SK-N-SH (cell line): Measurements from ENCODE around the gene DNAJB9. TPM values are rescaled to one million over a fixed set of nuclear protein-coding genes. Genes with fewer than 3 reads are reported as not detected.

ENCODE experiments used
- CTCF ChIA-PET: fragments of 300-600, 350-600 bp; formaldehyde crosslinking; extraction: SDS; loops from one replicate; lab custom pipeline; 2021; lab: Yijun Ruan, JAX
- POLR2A ChIA-PET: fragments of 350-600 bp; sonication (Branson Sonifier 250); formaldehyde crosslinking; extraction: SDS; loops from one replicate; lab custom pipeline; 2020; ENCODE audit warnings: antibody characterized with exemption, inconsistent platforms; lab: Yijun Ruan, JAX
- DNase-seq: peaks from one replicate; pipeline ENCODE4 v3.0.0; 2012
- H2AFZ ChIP-seq: fragments of 200-600 bp; sonication (generic); 2 replicates; pipeline ENCODE4 v1.8.1; 2016; ENCODE audit warnings: antibody characterized with exemption, mild to moderate bottlenecking, low read depth
- H3F3A ChIP-seq: fragments of 200-600 bp; sonication (generic); replicated peaks from 2 replicates; pipeline ENCODE3; 2016; ENCODE audit warnings: antibody characterized with exemption, mild to moderate bottlenecking; ENCODE audit not compliant: insufficient read depth
- H3K27ac ChIP-seq, 2 experiments: fragments of 200-500 bp in 1 of 2; fragments of 200-600 bp in 1 of 2; sonication (Bioruptor generic) in 1 of 2; sonication (generic), shearing (Covaris generic) in 1 of 2; 2 replicates each; pipeline versions ENCODE4 v1.5.1 to v1.6.1; 2014 to 2016; ENCODE audit warnings: low read depth in 2 of 2, inconsistent platforms in 1 of 2, low read length in 1 of 2, mild to moderate bottlenecking in 1 of 2, mixed read lengths in 1 of 2
- H3K27me3 ChIP-seq: fragments of 200-600 bp; sonication (generic), shearing (Covaris generic); 2 replicates; pipeline ENCODE4 v1.6.1; 2016; ENCODE audit warnings: mixed run types; ENCODE audit not compliant: insufficient read depth
- H3K36me3 ChIP-seq, 2 experiments: fragments of 200-500 bp in 1 of 2; fragments of 200-600 bp in 1 of 2; sonication (Bioruptor generic) in 1 of 2; sonication (generic) in 1 of 2; replicated peaks in 1 of 2; 2 replicates each; pipeline versions ENCODE3 to v1.5.1; 2014 to 2016; ENCODE audit warnings: low read length in 1 of 2, mild to moderate bottlenecking in 1 of 2; ENCODE audit not compliant: insufficient read depth in 2 of 2, control insufficient read depth in 1 of 2
- H3K4me1 ChIP-seq, 2 experiments: fragments of 200-500 bp in 1 of 2; fragments of 200-600 bp in 1 of 2; sonication (Bioruptor generic) in 1 of 2; sonication (generic), shearing (Covaris generic) in 1 of 2; 2 replicates each; pipeline versions ENCODE4 v1.5.1 to v1.6.1; 2014 to 2016; ENCODE audit warnings: low read depth in 1 of 2, low read length in 1 of 2, mixed run types in 1 of 2; ENCODE audit not compliant: insufficient read depth in 2 of 2, control insufficient read depth in 1 of 2
- H3K4me2 ChIP-seq: fragments of 200-600 bp; sonication (generic), shearing (Covaris generic); 2 replicates; pipeline ENCODE4 v1.6.1; 2017; ENCODE audit warnings: mixed run types
- H3K4me3 ChIP-seq, 2 experiments: fragments of 200-500 bp in 1 of 2; fragments of 200-600 bp in 1 of 2; sonication (Bioruptor generic) in 1 of 2; sonication (generic), shearing (Covaris generic) in 1 of 2; 2 replicates each; pipeline versions ENCODE4 v1.5.1 to v1.8.1; 2014 to 2016; ENCODE audit warnings: low read depth in 2 of 2, inconsistent platforms in 1 of 2, low read length in 1 of 2, mild to moderate bottlenecking in 1 of 2, mixed read lengths in 1 of 2, moderate library complexity in 1 of 2
- H3K79me2 ChIP-seq: fragments of 200-600 bp; sonication (generic); 2 replicates; pipeline ENCODE4 v1.8.1; 2017; ENCODE audit warnings: mild to moderate bottlenecking; ENCODE audit not compliant: insufficient read depth
- H3K9ac ChIP-seq: fragments of 200-600 bp; sonication (generic); 2 replicates; pipeline ENCODE4 v1.6.1; 2017; ENCODE audit warnings: mixed run types
- H3K9me2 ChIP-seq: fragments of 200-600 bp; sonication (generic); 2 replicates; pipeline ENCODE4 v1.6.1; 2017; ENCODE audit warnings: mixed run types
- H3K9me3 ChIP-seq: fragments of 200-600 bp; sonication (generic); 2 replicates; pipeline ENCODE4 v1.6.1; 2017; ENCODE audit warnings: mixed run types, mild to moderate bottlenecking, moderate library complexity
- H4K20me1 ChIP-seq: fragments of 200-600 bp; sonication (generic); 2 replicates; pipeline ENCODE4 v1.6.1; 2017; ENCODE audit warnings: mild to moderate bottlenecking, mixed run types; ENCODE audit not compliant: insufficient read depth
- CHD2 ChIP-seq: fragments of 150-350 bp; IDR thresholded peaks from 2 replicates; pipeline ENCODE4 v1.6.1; 2018; ENCODE audit warnings: low read length; ENCODE audit not compliant: partially characterized antibody
- EZH2phosphoT487 ChIP-seq: fragments of 200-600 bp; sonication (generic); IDR thresholded peaks from 2 replicates; pipeline ENCODE4 v1.6.1; 2017; ENCODE audit warnings: low read depth, mixed run types, mild to moderate bottlenecking, antibody characterized with exemption, moderate library complexity, borderline replicate concordance
- MXI1 ChIP-seq: IDR thresholded peaks from 2 replicates; pipeline ENCODE4 v1.6.1; 2012; ENCODE audit warnings: mild to moderate bottlenecking, low read depth, low read length, improper control_type of control experiment
- NFIC ChIP-seq: IDR thresholded peaks from 2 replicates; pipeline ENCODE4 v1.4.0; 2012; ENCODE audit warnings: borderline replicate concordance
- WGBS: methylation state at CpG from one replicate; pipeline ENCODE4 v1.1.6; 2017; ENCODE audit warnings: low lambda C conversion rate; 5-methylcytosine and 5-hydroxymethylcytosine counted together
- polyA plus RNA-seq, 3 experiments: library from polyadenylated mRNA; depleted of rRNA; stranded (reverse); fragments of >200 nt; gene quantifications; 2 replicates each; pipeline ENCODE4 v1.2.3, GENCODE V29; 2012
- TF ChIP-seq, protein P1 (sequence below): IDR thresholded peaks from 2 replicates; pipeline ENCODE4 v1.4.0; 2012; ENCODE audit warnings: low read depth, borderline replicate concordance
- TF ChIP-seq, protein P2 (sequence below): fragments of 150-350 bp; IDR thresholded peaks from 2 replicates; pipeline ENCODE4 v1.6.1; 2017; ENCODE audit warnings: antibody characterized with exemption, low read length, low read depth, borderline replicate concordance
- TF ChIP-seq, protein P3 (sequence below): IDR thresholded peaks from 2 replicates; pipeline ENCODE4 v1.6.1; 2012; ENCODE audit warnings: mild to moderate bottlenecking, low read depth, low read length, moderate library complexity

The DNAJB9 gene
- polyA plus RNA-seq, 1 of the 3 experiments (the other 2 are of a cell fraction), result 6.6 TPM

DNA sequence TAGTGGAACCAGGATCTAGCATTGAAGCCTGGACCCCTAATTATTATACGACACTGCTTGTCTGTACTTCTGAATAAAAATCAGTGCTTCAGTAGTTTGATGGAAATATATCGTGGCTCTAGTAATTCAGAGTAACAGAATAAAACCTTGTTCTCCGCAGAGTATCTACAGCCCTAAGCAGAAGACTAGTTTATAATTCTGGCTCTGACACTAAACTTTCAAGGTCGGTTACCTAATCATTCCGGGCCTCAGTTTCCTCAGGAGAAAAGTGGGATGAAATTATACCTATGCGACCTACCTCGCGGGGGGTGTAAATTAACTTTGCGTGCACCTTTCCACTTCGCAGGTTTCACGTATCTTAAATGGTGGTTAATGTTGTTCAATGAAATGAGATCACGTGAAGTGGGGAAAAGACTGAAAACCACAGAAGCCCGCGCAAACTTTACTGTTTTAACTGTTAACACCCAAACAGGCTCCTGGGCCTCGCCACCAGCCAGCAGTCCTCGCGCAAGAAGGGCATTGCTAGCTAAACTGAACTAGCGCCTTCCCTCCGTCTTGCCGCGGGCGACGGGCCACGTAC is 783 bp upstream of the DNAJB9 start:
- Histone ChIP-seq H3K9me3 (no peaks in the 10 kb centered on the region), H3K27me3 (no peaks in the 10 kb centered on the region), H3K4me3 (peak overlapping the region; percentile 79 to 80), H3K4me2 (peak overlapping the region; percentile 83), H3K4me1 (peaks cover 18 to 38% of the 10 kb centered on the region in 2 experiments; a peak in 3 of 4 replicates), H3K9ac (peak overlapping the region; percentile 92), H2AFZ (peak overlapping the region; percentile 78), H3K79me2 (peaks cover 73% of the 10 kb centered on the region), H3K27ac (peak overlapping the region; percentile 94 to 99), H4K20me1 (no peaks in the 10 kb centered on the region; the same call in 1 of the 2 replicates), H3K9me2 (no peaks in the 10 kb centered on the region), H3F3A (peaks cover 15% of the 10 kb centered on the region), H3K36me3 (peaks cover 44 to 50% of the 10 kb centered on the region in 2 experiments)
- POLR2A ChIA-PET, result interaction anchor here (1.4 to 2.6 kb wide), 2 partner anchors 43 to 112 kb away, joined by 4 to 34 read pairs; partner anchors contain the start of gene PNPLA8
- CTCF ChIA-PET, result interaction anchor here (0.9 to 1.1 kb wide), 3 partner anchors 8 to 72 kb away, joined by 3 to 4 read pairs (median 4); no protein-coding TSS in a partner anchor
- TF ChIP-seq CHD2, result peak; percentile 14
- TF ChIP-seq, protein P1, sequence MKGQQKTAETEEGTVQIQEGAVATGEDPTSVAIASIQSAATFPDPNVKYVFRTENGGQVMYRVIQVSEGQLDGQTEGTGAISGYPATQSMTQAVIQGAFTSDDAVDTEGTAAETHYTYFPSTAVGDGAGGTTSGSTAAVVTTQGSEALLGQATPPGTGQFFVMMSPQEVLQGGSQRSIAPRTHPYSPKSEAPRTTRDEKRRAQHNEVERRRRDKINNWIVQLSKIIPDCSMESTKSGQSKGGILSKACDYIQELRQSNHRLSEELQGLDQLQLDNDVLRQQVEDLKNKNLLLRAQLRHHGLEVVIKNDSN, result peak; percentile 52; the same call in 1 of the 2 replicates
- no peak for TF ChIP-seq EZH2phosphoT487
- TF ChIP-seq, protein P2, sequence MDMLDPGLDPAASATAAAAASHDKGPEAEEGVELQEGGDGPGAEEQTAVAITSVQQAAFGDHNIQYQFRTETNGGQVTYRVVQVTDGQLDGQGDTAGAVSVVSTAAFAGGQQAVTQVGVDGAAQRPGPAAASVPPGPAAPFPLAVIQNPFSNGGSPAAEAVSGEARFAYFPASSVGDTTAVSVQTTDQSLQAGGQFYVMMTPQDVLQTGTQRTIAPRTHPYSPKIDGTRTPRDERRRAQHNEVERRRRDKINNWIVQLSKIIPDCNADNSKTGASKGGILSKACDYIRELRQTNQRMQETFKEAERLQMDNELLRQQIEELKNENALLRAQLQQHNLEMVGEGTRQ, result 0 out of 2 replicates have a peak, but pooled peaks have one; percentile 5
- no peak for TF ChIP-seq NFIC
- 1% methylated on average over 22 of the region's 24 CpGs for WGBS
- no peak for DNase-seq

DNA sequence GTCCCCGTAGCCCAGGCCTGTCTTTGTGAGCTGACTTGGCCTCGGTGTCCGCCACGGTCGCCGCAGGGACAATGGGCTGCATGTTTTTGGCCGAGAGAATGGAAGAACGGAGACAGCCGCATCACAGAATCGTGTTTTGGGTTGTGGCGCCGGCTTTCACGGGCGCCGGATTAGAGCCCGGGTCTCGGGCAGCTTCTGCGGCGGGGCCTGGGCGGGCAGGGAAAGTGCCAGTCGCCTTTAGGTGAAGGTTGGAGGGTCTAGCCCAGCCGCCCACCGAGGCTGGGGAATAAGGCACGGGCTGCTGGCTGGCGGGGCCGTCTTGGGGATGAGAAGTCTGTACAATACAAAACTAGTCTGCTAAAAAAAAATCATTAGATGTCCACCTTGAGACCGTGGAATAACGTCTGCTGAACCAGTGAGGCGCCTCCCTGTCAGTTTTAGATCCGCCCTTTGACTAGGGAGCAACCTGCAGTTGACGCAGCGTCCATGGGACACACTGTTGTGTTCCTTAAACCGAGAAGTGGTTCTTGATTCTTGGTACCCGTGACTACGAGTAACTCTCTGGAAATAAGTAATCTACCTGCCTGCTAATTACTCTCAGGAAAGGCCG is 577 bp downstream of the DNAJB9 start:
- TF ChIP-seq, protein P3, sequence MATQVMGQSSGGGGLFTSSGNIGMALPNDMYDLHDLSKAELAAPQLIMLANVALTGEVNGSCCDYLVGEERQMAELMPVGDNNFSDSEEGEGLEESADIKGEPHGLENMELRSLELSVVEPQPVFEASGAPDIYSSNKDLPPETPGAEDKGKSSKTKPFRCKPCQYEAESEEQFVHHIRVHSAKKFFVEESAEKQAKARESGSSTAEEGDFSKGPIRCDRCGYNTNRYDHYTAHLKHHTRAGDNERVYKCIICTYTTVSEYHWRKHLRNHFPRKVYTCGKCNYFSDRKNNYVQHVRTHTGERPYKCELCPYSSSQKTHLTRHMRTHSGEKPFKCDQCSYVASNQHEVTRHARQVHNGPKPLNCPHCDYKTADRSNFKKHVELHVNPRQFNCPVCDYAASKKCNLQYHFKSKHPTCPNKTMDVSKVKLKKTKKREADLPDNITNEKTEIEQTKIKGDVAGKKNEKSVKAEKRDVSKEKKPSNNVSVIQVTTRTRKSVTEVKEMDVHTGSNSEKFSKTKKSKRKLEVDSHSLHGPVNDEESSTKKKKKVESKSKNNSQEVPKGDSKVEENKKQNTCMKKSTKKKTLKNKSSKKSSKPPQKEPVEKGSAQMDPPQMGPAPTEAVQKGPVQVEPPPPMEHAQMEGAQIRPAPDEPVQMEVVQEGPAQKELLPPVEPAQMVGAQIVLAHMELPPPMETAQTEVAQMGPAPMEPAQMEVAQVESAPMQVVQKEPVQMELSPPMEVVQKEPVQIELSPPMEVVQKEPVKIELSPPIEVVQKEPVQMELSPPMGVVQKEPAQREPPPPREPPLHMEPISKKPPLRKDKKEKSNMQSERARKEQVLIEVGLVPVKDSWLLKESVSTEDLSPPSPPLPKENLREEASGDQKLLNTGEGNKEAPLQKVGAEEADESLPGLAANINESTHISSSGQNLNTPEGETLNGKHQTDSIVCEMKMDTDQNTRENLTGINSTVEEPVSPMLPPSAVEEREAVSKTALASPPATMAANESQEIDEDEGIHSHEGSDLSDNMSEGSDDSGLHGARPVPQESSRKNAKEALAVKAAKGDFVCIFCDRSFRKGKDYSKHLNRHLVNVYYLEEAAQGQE, result no peak
- TF ChIP-seq MXI1, result peak; percentile 86
- WGBS, result under 1% methylated on average over 35 of the region's 36 CpGs

More for the DNA sequence above, 577 bp downstream of the DNAJB9 start:
- Histone ChIP-seq H2AFZ (peak overlapping the region; percentile 87), H3K4me3 (peak overlapping the region; percentile 79 to 80), H3K4me1 (peaks cover 18 to 38% of the 10 kb centered on the region in 2 experiments; a peak in 3 of 4 replicates), H3K27ac (peak overlapping the region; percentile 90 to 94), H3F3A (peaks cover 15% of the 10 kb centered on the region), H3K9me2 (no peaks in the 10 kb centered on the region), H3K9me3 (no peaks in the 10 kb centered on the region), H3K27me3 (no peaks in the 10 kb centered on the region), H3K4me2 (peak overlapping the region; percentile 82), H4K20me1 (no peaks in the 10 kb centered on the region; the same call in 1 of the 2 replicates), H3K79me2 (peaks cover 61% of the 10 kb centered on the region), H3K36me3 (peaks cover 37 to 53% of the 10 kb centered on the region in 2 experiments), H3K9ac (peak overlapping the region; percentile 84)
- peak; percentile 64 for DNase-seq
- ChIA-PET CTCF (interaction anchor here (0.7 to 0.8 kb wide), 2 partner anchors 73 to 1436 kb away, joined by 3 read pairs; no protein-coding TSS in a partner anchor), POLR2A (interaction anchor here (1.0 to 2.6 kb wide), 5 partner anchors 10 to 116 kb away, joined by 3 to 34 read pairs (median 4); partner anchors contain the start of gene PNPLA8)
